IMR-90 (cell line): ENCODE results near the gene DPF3. TPM values are rescaled to one million over a fixed set of nuclear protein-coding genes. Genes with fewer than 3 reads are reported as not detected.

Experiments used
- ATAC-seq: fragments of 200-7000 bp; cut with Tn5 transposase; 2 replicates; pipeline ENCODE4 v1.9.1; 2020; ENCODE audit warnings: low read depth, mild to moderate bottlenecking, moderate library complexity
- BruUV-seq: library from RNA; stranded (reverse); fragments of 400-500 nt; replicated peaks from 2 replicates; lab custom pipeline; 2021; lab: Mats Ljungman, UMichigan
- CTCF ChIA-PET: fragments of 300-600 bp; formaldehyde crosslinking; extraction: SDS; loops from one replicate; lab custom pipeline; 2021; ENCODE audit warnings: antibody characterized with exemption; lab: Yijun Ruan, JAX
- POLR2A ChIA-PET: fragments of 300-600 bp; sonication (Branson Sonifier 250); formaldehyde crosslinking; loops from one replicate; lab custom pipeline; 2022; ENCODE audit warnings: antibody characterized with exemption; ENCODE audit not compliant: unreplicated experiment; lab: Charles Lee
- DNase-seq: peaks from one replicate; pipeline ENCODE4 v3.0.0; 2013
- H2AFZ ChIP-seq: replicated peaks from 2 replicates; pipeline ENCODE3; 2013; ENCODE audit warnings: low read length, mild to moderate bottlenecking; ENCODE audit not compliant: poor library complexity
- H2AK5ac ChIP-seq: 2 replicates; pipeline ENCODE4 v1.6.1; 2013; ENCODE audit warnings: low read depth, low read length, inconsistent platforms
- H2AK9ac ChIP-seq: replicated peaks from 2 replicates; pipeline ENCODE3; 2013; ENCODE audit warnings: mild to moderate bottlenecking, low read depth, low read length, moderate library complexity; ENCODE audit not compliant: poor library complexity
- H2BK120ac ChIP-seq: 2 replicates; pipeline ENCODE4 v1.6.1; 2013; ENCODE audit warnings: low read depth, low read length, inconsistent platforms
- H2BK15ac ChIP-seq: 3 replicates; pipeline ENCODE4 v1.6.1; 2013; ENCODE audit warnings: low read depth, low read length, inconsistent platforms
- H2BK20ac ChIP-seq: 2 replicates; pipeline ENCODE4 v1.6.1; 2013; ENCODE audit warnings: low read depth, mild to moderate bottlenecking, inconsistent platforms, low read length, moderate library complexity
- H2BK5ac ChIP-seq: 2 replicates; pipeline ENCODE4 v1.6.1; 2013; ENCODE audit warnings: mild to moderate bottlenecking, low read depth, low read length, inconsistent platforms; ENCODE audit not compliant: poor library complexity, severe bottlenecking
- H3K14ac ChIP-seq: replicated peaks from 2 replicates; pipeline ENCODE4 v1.6.1; 2013; ENCODE audit warnings: low read depth, low read length, inconsistent platforms
- H3K18ac ChIP-seq: 2 replicates; pipeline ENCODE4 v1.6.1; 2013; ENCODE audit warnings: low read depth, low read length, control low read depth
- H3K23ac ChIP-seq: 2 replicates; pipeline ENCODE4 v1.6.1; 2013; ENCODE audit warnings: low read depth, low read length, inconsistent platforms
- H3K27ac ChIP-seq: 2 replicates; pipeline ENCODE4 v1.5.1; 2013; ENCODE audit warnings: mild to moderate bottlenecking, control low read depth, low read length; ENCODE audit not compliant: insufficient read depth
- H3K27me3 ChIP-seq: 2 replicates; pipeline ENCODE4 v1.6.1; 2013; ENCODE audit warnings: low read length; ENCODE audit not compliant: control insufficient read depth, insufficient read depth
- H3K36me3 ChIP-seq: 2 replicates; pipeline ENCODE4 v1.6.1; 2013; ENCODE audit warnings: low read length, mixed read lengths; ENCODE audit not compliant: control insufficient read depth, insufficient read depth
- H3K4ac ChIP-seq: 2 replicates; pipeline ENCODE4 v1.6.1; 2013; ENCODE audit warnings: low read depth, low read length, inconsistent platforms
- H3K4me1 ChIP-seq: 2 replicates; pipeline ENCODE4 v1.6.1; 2013; ENCODE audit warnings: low read length, mixed read lengths; ENCODE audit not compliant: control insufficient read depth, insufficient read depth
- H3K4me2 ChIP-seq: 2 replicates; pipeline ENCODE4 v1.6.1; 2013; ENCODE audit warnings: low read depth, mild to moderate bottlenecking, control low read depth, low read length, moderate library complexity
- H3K4me3 ChIP-seq: 2 replicates; pipeline ENCODE4 v1.5.1; 2013; ENCODE audit warnings: low read depth, mild to moderate bottlenecking, control low read depth, low read length, moderate library complexity; ENCODE audit not compliant: insufficient read depth
- H3K56ac ChIP-seq: 2 replicates; pipeline ENCODE4 v1.6.1; 2013; ENCODE audit warnings: low read length, inconsistent platforms; ENCODE audit not compliant: insufficient read depth; ENCODE audit errors: extremely low read depth
- H3K79me1 ChIP-seq, 2 experiments: 2 replicates each; pipeline ENCODE4 v1.6.1; 2013; ENCODE audit warnings: low read length in 2 of 2, inconsistent platforms in 1 of 2, low read depth in 1 of 2
- H3K9ac ChIP-seq: 2 replicates; pipeline ENCODE4 v1.6.1; 2013; ENCODE audit warnings: low read depth, low read length, control low read depth
- H3K9me1 ChIP-seq: 2 replicates; pipeline ENCODE4 v1.6.1; 2013; ENCODE audit warnings: low read length, inconsistent platforms; ENCODE audit not compliant: insufficient read depth
- H3K9me3 ChIP-seq: 2 replicates; pipeline ENCODE4 v1.6.1; 2013; ENCODE audit warnings: low read length; ENCODE audit not compliant: control insufficient read depth, insufficient read depth
- H4K20me1 ChIP-seq: 2 replicates; pipeline ENCODE4 v1.6.1; 2013; ENCODE audit warnings: low read length, inconsistent platforms; ENCODE audit not compliant: insufficient read depth
- H4K5ac ChIP-seq: 2 replicates; pipeline ENCODE4 v1.6.1; 2013; ENCODE audit warnings: mild to moderate bottlenecking, low read depth, low read length, control low read depth
- H4K8ac ChIP-seq, 2 experiments: 2 replicates each; pipeline ENCODE4 v1.6.1; 2013; ENCODE audit warnings: low read depth in 2 of 2, low read length in 2 of 2, control low read depth in 1 of 2, inconsistent platforms in 1 of 2
- H4K91ac ChIP-seq: 2 replicates; pipeline ENCODE4 v1.6.1; 2013; ENCODE audit warnings: low read depth, low read length, inconsistent platforms; ENCODE audit not compliant: insufficient read depth
- CEBPB ChIP-seq: IDR thresholded peaks from 2 replicates; pipeline ENCODE4 v1.6.1; 2012; ENCODE audit warnings: low read depth, low read length, improper control_type of control experiment
- MAZ ChIP-seq: IDR thresholded peaks from 2 replicates; pipeline ENCODE4 v1.6.1; 2012; ENCODE audit warnings: low read depth, mild to moderate bottlenecking, low read length, improper control_type of control experiment, moderate library complexity, borderline replicate concordance
- WGBS, 2 experiments: methylation state at CpG; one replicate each; pipeline versions ENCODE4 v1.1.5 to v1.1.7; 2013; ENCODE audit warnings: missing lambda C conversion rate in 2 of 2; ENCODE audit not compliant: insufficient read length in 1 of 2; ENCODE audit errors: extremely low coverage in 2 of 2; 5-methylcytosine and 5-hydroxymethylcytosine counted together
- dilution Hi-C: fragments of 300-500 bp; cut with HindIII; formaldehyde crosslinking; loops from one replicate; pipeline ENCODE4 v1.14.3; 2018; ENCODE audit warnings: low sequenced_read_pairs; ENCODE audit not compliant: unreplicated experiment
- in situ Hi-C: fragments of 300-500 bp; cut with MboI; formaldehyde crosslinking; loops from 3 replicates; pipeline ENCODE4 v1.14.3; 2019; ENCODE audit warnings: low sequenced_read_pairs, inconsistent platforms, mixed read lengths
- intact Hi-C: fragments of 100-400 bp; cut with micrococcal nuclease; formaldehyde crosslinking; loops from 2 replicates; pipeline ENCODE4 v1.10.0; 2022
- polyA plus RNA-seq, 3 experiments: library from polyadenylated mRNA; depleted of rRNA; stranded (reverse); fragments of >200 nt; gene quantifications; 2 replicates each; pipeline ENCODE4 v1.2.3, GENCODE V29; 2012; ENCODE audit warnings: low replicate concordance in 1 of 3
- total RNA-seq: library from RNA; depleted of rRNA; stranded (reverse); fragments of >200 nt; gene quantifications from 2 replicates; pipeline ENCODE4 v1.2.3, GENCODE V29; 2012
- TF ChIP-seq, protein P1 (sequence below): fragments of 150-350 bp; IDR thresholded peaks from 2 replicates; pipeline ENCODE4 v1.6.1; 2016; ENCODE audit warnings: low read depth, mild to moderate bottlenecking, low read length, moderate library complexity, borderline replicate concordance

The DPF3 gene
- total and polyA plus RNA-seq, 2 of the 4 experiments (the other 2 are of a cell fraction): 30.5 to 32.8 TPM

- TF ChIP-seq MAZ: no peak
Observed at GRCh38 chr14:72583316-72584272, 310.3 kb downstream of the DPF3 start (continued).

DNA sequence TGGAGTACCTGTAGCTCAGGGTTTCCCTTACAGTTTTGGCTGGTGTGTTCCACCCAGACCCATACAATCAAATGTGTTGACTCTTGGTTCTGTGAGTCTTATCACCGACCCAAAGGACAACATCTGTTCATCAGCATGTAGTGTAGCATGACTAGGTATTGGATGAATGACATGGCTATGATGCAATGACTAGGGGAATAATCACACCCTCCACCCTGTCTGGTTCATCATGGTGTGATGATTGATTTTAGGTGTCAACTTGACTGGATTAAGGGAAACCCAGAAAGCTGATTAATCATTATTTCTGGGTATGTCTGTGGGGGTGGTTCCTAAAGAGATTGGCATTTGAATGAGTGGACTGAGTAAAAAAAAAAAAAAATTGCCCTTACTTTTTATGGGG lies 311.3 kb downstream of the DPF3 start:
- H2AFZ ChIP-seq: no peak overlapping the region
- H3K14ac ChIP-seq: no peak overlapping the region
- no peak overlapping the region for H3K4me2 ChIP-seq
- H2BK120ac ChIP-seq: no peak overlapping the region
- no peak overlapping the region for H4K8ac ChIP-seq
- H2BK5ac ChIP-seq: no peak overlapping the region
- TF ChIP-seq, protein P1, sequence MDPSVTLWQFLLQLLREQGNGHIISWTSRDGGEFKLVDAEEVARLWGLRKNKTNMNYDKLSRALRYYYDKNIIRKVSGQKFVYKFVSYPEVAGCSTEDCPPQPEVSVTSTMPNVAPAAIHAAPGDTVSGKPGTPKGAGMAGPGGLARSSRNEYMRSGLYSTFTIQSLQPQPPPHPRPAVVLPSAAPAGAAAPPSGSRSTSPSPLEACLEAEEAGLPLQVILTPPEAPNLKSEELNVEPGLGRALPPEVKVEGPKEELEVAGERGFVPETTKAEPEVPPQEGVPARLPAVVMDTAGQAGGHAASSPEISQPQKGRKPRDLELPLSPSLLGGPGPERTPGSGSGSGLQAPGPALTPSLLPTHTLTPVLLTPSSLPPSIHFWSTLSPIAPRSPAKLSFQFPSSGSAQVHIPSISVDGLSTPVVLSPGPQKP: no peak
- TF ChIP-seq CEBPB: peak; percentile 62
- no peak for DNase-seq
- H3K23ac ChIP-seq: no peak overlapping the region
- no peak overlapping the region for H3K4ac ChIP-seq
- no CpG with 5 or more reads among the region's 1 CpG for WGBS, 2 experiments
- H4K91ac ChIP-seq: no peak overlapping the region
- no peak overlapping the region for H4K5ac ChIP-seq
- no peak overlapping the region for H2AK9ac ChIP-seq
- H3K79me1 ChIP-seq: no peaks in the 10 kb centered on the region
- no peak overlapping the region for H3K18ac ChIP-seq
- no peak overlapping the region for H3K9ac ChIP-seq
- H2AK5ac ChIP-seq: no peak overlapping the region
- H3K36me3 ChIP-seq: no peaks in the 10 kb centered on the region
- H3K27me3 ChIP-seq: peaks cover 8% of the 10 kb centered on the region
- BruUV-seq: no TSS peak
- no peak overlapping the region for H3K4me3 ChIP-seq
- no peaks in the 10 kb centered on the region for H3K9me1 ChIP-seq
- H3K27ac ChIP-seq: no peak overlapping the region
- H2BK15ac ChIP-seq: no peak overlapping the region
- ChIA-PET CTCF (no interaction called here), POLR2A (no interaction called here)
- H4K20me1 ChIP-seq: no peaks in the 10 kb centered on the region
- H3K56ac ChIP-seq: no peak overlapping the region
- no peaks in the 10 kb centered on the region for H3K4me1 ChIP-seq
- in situ Hi-C loops: no loop called here
- no peak overlapping the region for H2BK20ac ChIP-seq
- intact Hi-C loops: no loop called here
- dilution Hi-C loops: no loop called here
- no peak for ATAC-seq
- H3K9me3 ChIP-seq: 0 out of 2 replicates have a peak, but pooled peaks cover 2% of the 10 kb centered on the region
